Measurements from ENCODE around the gene IP6K3. TPM values are rescaled to one million over a fixed set of nuclear protein-coding genes. Genes with fewer than 3 reads are reported as not detected.

Gene IP6K3
- total RNA-seq, 4 donors from 2014 or later = 0.32 to 5.5 (median 2.8) TPM

DNA sequence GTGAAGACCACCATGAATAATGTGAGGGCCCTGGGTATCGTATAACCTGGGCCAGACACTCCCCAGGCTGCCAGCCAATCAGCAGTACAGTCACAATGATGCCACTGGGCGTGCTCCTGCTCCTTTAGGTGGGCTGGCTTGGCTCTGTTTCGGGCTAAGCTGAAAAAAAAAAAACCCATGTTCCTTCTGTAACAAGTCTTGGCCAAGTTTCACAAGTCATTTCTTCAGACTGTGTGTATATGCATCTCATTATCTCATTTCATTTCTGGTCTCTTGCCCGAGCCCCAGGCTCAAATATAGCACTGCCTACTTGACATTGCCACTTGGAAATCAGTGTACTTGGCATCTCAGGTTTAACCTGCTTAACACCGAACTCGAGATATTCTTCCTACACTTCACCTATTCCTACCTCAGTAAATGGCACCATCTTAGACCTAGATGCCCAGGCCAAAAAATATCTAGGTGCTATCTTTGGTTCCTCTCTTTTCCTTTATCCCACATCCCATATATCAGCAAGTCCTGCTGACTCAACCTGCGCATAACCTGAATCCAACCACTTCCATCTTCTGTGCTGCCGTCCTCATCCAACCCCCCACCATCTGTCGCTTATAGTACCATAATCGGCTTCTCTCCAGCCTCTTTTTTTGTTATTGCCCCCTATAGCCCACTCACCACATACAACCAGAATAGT is 37.0 kb downstream of the IP6K3 start:
- Histone ChIP-seq H3K4me3 (no peak overlapping the region), H3K27ac (no peak overlapping the region), H3K9me3 (no peaks in the 10 kb centered on the region), H3K36me3 (peaks cover 0 to 24% of the 10 kb centered on the region in 2 donors), H3K27me3 (no peaks in the 10 kb centered on the region), H3K4me1 (peaks cover 0 to 19% (median 6%) of the 10 kb centered on the region in 3 donors)
- ATAC-seq = no peak
- TF ChIP-seq EP300 (IDR thresholded peaks at IDR 0.05) (no peak), POLR2A (IDR thresholded peaks at IDR 0.05) (no peak), POLR2AphosphoS5 (IDR thresholded peaks at IDR 0.05) (no peak)
- TF ChIP-seq, protein P1, sequence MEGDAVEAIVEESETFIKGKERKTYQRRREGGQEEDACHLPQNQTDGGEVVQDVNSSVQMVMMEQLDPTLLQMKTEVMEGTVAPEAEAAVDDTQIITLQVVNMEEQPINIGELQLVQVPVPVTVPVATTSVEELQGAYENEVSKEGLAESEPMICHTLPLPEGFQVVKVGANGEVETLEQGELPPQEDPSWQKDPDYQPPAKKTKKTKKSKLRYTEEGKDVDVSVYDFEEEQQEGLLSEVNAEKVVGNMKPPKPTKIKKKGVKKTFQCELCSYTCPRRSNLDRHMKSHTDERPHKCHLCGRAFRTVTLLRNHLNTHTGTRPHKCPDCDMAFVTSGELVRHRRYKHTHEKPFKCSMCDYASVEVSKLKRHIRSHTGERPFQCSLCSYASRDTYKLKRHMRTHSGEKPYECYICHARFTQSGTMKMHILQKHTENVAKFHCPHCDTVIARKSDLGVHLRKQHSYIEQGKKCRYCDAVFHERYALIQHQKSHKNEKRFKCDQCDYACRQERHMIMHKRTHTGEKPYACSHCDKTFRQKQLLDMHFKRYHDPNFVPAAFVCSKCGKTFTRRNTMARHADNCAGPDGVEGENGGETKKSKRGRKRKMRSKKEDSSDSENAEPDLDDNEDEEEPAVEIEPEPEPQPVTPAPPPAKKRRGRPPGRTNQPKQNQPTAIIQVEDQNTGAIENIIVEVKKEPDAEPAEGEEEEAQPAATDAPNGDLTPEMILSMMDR (IDR thresholded peaks at IDR 0.05) = no peak
- WGBS, 2 donors (ENCODE audit: low coverage in 1 of 2) = 91 to 97% methylated on average over 9 to 10 of the region's 10 CpGs

DNA sequence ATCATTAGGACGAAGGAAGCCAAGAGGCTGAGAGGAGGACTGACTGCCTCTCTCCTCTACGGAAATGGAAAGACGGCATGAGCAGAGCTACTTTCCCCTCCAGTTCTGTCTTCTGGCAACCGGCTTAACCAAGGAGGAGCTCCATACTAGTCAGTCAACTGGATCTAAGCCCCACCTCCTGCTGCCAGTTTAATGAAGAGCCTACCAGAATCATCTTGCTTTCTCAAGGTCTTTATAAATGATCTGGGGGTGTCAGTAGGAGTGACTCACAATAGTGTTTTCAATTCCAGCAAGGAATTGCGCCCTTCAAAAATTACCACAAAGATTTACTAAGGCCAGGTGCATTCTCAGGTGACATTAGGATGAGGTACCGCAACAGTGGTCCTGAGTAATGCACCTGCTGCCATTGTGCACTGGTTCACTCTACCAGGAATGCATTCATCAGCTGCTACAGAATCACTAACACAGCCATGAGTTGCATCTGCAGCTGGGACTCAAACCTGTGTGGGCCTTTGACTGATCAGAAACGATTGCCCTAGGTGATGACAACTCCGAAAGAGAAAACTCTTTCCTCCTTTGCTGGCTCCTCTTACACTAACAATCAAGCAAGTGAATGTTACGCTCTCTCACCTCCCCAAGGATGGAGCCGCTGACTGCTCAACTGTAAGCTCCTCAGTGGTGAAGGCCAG is 38.0 kb downstream of the IP6K3 start:
- no peak for TF ChIP-seq POLR2AphosphoS5 (IDR thresholded peaks at IDR 0.05)
- H3K27me3 ChIP-seq = no peaks in the 10 kb centered on the region
- H3K4me1 ChIP-seq = peaks cover 0 to 19% (median 6%) of the 10 kb centered on the region in 3 donors
- H3K27ac ChIP-seq = no peak overlapping the region
- peaks cover 0 to 30% of the 10 kb centered on the region in 2 donors for H3K36me3 ChIP-seq
- H3K4me3 ChIP-seq = no peak overlapping the region
- H3K9me3 ChIP-seq = no peaks in the 10 kb centered on the region
- ATAC-seq = no peak
- 82 to 91% methylated on average over 5 to 7 of the region's 10 CpGs for WGBS, 2 donors (ENCODE audit: low coverage in 1 of 2)

DNA sequence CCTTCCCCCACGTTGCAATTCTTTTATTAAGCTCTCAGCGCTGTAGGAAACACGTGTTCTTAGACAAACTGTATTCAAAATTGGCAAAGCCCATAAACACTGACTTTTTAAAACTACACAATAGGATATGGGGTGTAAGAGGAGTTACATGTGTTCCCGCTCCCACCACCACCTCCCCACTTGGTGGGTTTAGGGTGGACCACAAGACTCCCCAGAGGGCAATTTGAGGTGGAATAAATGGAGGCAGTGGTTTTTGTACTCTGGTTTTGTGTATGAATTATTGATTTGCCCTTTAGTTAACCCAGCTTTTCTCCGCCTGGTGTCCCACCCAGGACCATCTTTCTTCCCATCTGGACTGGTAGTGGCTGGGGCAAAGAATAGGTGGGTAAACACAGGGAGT is 38.9 kb downstream of the IP6K3 start:
- TF ChIP-seq POLR2AphosphoS5 (IDR thresholded peaks at IDR 0.05) = no peak
- TF ChIP-seq POLR2A (IDR thresholded peaks at IDR 0.05) = no peak
- TF ChIP-seq, protein P1 (IDR thresholded peaks at IDR 0.05) = no peak
- TF ChIP-seq EP300 (IDR thresholded peaks at IDR 0.05) = no peak
- Histone ChIP-seq H3K27me3 (no peaks in the 10 kb centered on the region), H3K9me3 (no peaks in the 10 kb centered on the region), H3K36me3 (peaks cover 0 to 30% of the 10 kb centered on the region in 2 donors), H3K4me1 (peaks cover 0 to 19% (median 6%) of the 10 kb centered on the region in 3 donors), H3K27ac (no peak overlapping the region), H3K4me3 (no peak overlapping the region)
- 72 to 88% methylated on average over 5 of the region's 5 CpGs for WGBS, 2 donors (ENCODE audit: low coverage in 1 of 2)
- no peak for ATAC-seq

DNA sequence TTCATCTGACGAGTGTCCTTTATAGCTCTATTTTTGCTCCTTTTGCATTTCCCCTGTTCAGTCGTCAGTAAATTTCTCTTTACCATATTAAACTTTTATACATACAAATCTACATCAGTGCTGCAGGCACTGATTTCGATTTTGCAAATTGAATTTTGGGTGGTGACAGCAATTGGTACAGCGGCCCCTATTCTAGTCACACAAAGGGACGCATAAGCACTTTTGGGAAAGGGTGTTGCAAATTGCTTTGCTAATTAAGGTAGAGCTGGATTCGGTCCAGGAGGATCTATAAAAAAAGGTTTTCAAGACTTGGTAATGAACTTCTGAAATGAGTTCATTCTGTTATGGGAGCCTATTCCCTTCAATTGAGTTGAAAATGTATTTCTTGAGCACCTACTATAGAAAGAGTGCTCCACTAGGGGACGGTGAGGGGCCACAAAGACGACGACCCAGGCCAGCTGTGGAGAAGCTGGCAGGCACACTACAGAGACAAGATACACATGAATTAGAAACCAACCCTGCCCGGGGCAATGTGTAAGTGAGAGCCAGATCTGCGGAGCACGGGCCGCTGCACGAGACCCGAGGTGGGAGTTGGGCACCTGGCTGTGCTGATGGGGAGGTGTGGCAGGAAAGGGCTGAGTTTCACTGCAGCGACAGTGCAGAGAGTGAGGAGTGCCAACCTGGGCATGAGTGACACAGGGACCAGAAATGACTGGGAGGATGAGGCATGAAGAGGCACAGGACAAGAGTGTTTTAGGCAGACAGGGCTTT is 40.6 kb downstream of the IP6K3 start:
- Histone ChIP-seq H3K9me3 (no peaks in the 10 kb centered on the region), H3K36me3 (peaks cover 0 to 30% of the 10 kb centered on the region in 2 donors), H3K27ac (no peak overlapping the region), H3K27me3 (no peaks in the 10 kb centered on the region), H3K4me1 (peaks cover 0 to 12% (median 6%) of the 10 kb centered on the region in 3 donors), H3K4me3 (no peak overlapping the region)
- WGBS, 2 donors (ENCODE audit: low coverage in 1 of 2) = 70 to 90% methylated on average over 5 to 8 of the region's 16 CpGs
- no peak for ATAC-seq
- TF ChIP-seq EP300 (IDR thresholded peaks at IDR 0.05) (no peak), POLR2AphosphoS5 (IDR thresholded peaks at IDR 0.05) (no peak), POLR2A (IDR thresholded peaks at IDR 0.05) (no peak)
- TF ChIP-seq, protein P1 (IDR thresholded peaks at IDR 0.05) = no peak

DNA sequence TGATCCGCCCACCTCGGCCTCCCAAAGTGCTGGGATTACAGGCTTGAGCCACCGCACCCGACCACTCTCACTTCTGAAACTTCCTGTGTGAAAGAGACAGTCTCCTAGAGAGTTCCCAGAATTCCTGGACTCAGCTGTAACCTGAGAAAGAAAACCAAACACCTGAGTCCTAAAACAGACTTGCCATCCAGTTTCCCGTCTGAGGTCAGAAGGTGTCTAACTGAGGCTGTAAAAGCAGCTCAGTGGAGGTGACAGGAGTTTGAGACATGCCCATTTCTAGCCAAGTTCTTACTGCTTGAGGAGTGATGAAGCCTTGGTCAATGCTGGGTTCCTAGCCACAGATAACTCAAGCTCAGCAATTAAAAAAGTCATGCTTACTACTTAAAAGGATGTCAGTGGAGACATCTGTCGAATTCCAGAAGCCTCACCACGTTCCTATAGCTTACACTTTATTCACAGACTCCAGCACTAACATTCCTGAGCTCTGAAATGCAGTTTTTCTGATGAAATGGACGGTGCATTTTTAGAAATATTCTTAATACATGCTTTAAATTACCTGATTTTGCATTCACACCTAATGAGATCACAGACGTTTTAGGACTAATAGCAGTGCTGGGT is 41.3 kb downstream of the IP6K3 start:
- 76 to 85% methylated on average over 6 to 7 of the region's 9 CpGs for WGBS, 2 donors (ENCODE audit: low coverage in 1 of 2)
- H3K27me3 ChIP-seq = no peaks in the 10 kb centered on the region
- H3K36me3 ChIP-seq = peaks cover 0 to 35% of the 10 kb centered on the region in 2 donors
- ATAC-seq = no peak
- H3K27ac ChIP-seq = no peak overlapping the region
- no peak for TF ChIP-seq EP300 (IDR thresholded peaks at IDR 0.05)
- TF ChIP-seq, protein P1 (IDR thresholded peaks at IDR 0.05) = no peak
- TF ChIP-seq POLR2AphosphoS5 (IDR thresholded peaks at IDR 0.05) = no peak
- no peak for TF ChIP-seq POLR2A (IDR thresholded peaks at IDR 0.05)
- peaks cover 0 to 8% (median 0%) of the 10 kb centered on the region in 3 donors for H3K4me1 ChIP-seq
- no peaks in the 10 kb centered on the region for H3K9me3 ChIP-seq
- no peak overlapping the region for H3K4me3 ChIP-seq
